ENCODE data around the gene GPS2. TPM values are rescaled to one million over a fixed set of nuclear protein-coding genes. Genes with fewer than 3 reads are reported as not detected.

GPS2 gene
- total RNA-seq, 1 donor from 2014 or later, result 42.1 TPM

DNA sequence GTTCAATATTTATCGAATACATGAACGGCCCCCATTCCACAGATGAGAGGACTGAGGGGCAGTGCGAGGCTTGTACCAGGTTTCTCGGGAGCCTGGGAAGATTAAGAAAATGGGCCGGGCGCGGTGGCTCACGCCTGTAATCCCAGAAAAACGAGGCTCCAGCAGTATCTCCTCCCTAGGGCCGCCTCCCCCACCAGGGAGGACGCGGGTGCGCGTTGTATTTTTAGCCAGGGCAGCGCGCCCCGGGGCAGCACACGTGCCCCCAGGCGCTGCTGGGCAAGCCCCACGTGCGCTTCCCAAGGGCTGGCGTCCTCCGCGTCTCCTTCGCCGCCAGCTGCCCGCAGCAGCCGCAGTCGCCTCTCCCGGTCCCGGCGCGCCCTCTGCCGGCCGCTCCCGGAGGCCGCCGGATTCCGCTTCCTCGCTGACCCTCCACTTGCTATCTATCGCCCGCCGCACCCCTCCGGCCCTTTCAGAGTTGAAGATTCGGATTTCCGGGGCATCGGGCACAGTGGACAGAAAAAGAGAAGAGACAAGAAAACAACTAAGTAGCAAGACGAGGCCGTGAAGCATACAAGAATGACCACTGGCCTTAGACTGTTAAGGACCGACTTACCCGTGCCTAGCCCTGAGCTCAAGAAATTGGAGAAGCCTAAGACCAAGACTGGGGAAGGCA lies 18.8 kb downstream of the GPS2 start:
- Mint-ChIP-seq H3K27ac (no peak overlapping the region), H3K4me3 (peak overlapping the region; percentile 44), H3K9me3 (no peaks in the 10 kb centered on the region), H3K4me1 (peaks cover 25% of the 10 kb centered on the region), H3K27me3 (ENCODE audit: low read depth) (peaks cover 63% of the 10 kb centered on the region), H3K36me3 (no peaks in the 10 kb centered on the region)
- TF ChIP-seq, protein P1, sequence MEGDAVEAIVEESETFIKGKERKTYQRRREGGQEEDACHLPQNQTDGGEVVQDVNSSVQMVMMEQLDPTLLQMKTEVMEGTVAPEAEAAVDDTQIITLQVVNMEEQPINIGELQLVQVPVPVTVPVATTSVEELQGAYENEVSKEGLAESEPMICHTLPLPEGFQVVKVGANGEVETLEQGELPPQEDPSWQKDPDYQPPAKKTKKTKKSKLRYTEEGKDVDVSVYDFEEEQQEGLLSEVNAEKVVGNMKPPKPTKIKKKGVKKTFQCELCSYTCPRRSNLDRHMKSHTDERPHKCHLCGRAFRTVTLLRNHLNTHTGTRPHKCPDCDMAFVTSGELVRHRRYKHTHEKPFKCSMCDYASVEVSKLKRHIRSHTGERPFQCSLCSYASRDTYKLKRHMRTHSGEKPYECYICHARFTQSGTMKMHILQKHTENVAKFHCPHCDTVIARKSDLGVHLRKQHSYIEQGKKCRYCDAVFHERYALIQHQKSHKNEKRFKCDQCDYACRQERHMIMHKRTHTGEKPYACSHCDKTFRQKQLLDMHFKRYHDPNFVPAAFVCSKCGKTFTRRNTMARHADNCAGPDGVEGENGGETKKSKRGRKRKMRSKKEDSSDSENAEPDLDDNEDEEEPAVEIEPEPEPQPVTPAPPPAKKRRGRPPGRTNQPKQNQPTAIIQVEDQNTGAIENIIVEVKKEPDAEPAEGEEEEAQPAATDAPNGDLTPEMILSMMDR (IDR thresholded peaks at IDR 0.05; ENCODE audit: unreplicated experiment), result peak; percentile 87
- DNase-seq (ENCODE audit: low spot score in 2 of 2, unreplicated experiment in 2 of 2), result peak; percentile 79 to 89

DNA sequence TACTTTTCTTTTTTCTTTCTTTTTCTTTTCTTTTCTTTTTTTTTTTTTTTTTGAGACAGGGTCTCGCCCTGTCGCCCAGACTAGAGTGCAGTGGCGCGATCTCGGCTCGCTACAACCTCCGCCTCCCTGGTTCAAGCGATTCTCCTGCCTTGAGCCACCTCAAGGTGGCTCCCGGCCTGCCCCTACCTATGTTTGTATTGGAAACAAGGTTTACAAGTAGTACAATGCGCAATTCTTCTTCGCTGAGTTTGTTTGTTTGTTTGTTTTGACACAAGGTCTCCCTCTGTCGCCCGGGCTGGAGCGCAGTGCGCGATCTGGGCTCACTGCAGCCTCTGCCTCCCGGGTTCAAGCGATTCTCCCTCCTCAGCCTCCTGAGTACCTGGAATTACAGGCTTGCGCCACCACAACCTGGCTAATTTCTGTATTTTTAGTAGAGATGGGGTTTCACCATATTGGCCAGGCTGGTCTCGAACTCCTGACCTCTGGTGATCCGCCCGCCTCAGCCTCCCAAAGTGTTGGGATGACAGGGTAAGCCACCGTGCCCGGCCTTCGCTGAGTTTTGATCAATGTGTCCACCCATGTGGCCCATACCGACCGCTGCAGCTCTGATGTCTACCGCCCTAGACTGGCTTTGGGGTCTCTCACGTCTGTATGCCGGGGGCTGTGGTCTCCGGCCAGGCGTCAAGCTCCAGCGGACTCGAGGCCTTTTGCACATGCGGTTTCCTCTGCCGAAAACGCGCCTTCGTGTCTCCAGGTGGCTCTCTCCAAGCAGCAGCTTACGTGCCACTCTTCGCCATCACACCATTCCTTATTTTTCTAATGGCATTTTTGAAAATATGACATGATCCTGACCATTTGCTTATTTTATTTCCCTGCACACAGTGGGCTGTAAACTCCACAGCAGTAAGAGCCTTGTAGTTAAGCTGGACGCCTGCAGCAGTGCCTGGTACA lies 19.7 kb downstream of the GPS2 start:
- H3K4me3 Mint-ChIP-seq, result peak overlapping the region; percentile 60
- TF ChIP-seq, protein P1 (IDR thresholded peaks at IDR 0.05; ENCODE audit: unreplicated experiment), result no peak
- H3K27me3 Mint-ChIP-seq (ENCODE audit: low read depth), result peaks cover 71% of the 10 kb centered on the region
- DNase-seq (ENCODE audit: low spot score in 2 of 2, unreplicated experiment in 2 of 2), result no peak
- no peaks in the 10 kb centered on the region for H3K36me3 Mint-ChIP-seq
- H3K27ac Mint-ChIP-seq, result no peak overlapping the region
- no peaks in the 10 kb centered on the region for H3K9me3 Mint-ChIP-seq
- H3K4me1 Mint-ChIP-seq, result peaks cover 25% of the 10 kb centered on the region

DNA sequence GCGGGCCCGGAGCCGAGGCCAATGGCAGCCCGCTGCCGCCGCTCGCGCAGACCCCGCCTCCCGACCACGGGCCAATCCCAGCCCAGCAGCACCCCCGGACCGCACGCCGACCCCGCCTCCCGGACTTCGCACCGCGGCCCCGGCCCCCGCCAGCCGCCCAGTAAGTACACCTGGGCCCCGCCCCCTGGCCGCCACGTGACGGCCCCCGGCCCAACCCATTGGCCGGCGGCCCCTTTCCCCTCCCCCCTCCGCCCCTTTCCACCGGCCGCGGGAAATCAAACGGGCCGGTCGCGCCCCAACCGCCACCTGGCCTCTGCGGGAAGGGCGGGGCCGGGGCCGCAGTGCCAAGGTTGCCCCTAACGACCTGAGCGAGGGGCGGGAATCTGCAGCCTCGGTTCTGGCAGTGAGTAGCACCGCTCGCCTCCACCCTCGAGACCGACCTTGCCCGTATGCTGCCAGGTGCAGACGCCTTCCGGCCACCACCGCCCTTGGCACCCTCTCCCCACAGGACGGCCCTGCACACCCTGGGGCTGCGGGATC lies 20.5 kb downstream of the GPS2 start, which contains the start of gene YBX2:
YBX2 (minus strand) TSS at position 26 of the 540 bp plus-strand sequence. CDS start 139 bp downstream, outside the sequence.
- no peaks in the 10 kb centered on the region for H3K9me3 Mint-ChIP-seq
- DNase-seq (ENCODE audit: low spot score in 2 of 2, unreplicated experiment in 2 of 2), result peak; percentile 65 to 81
- H3K27ac Mint-ChIP-seq, result no peak within 1 kb of the TSS
- TF ChIP-seq, protein P1 (IDR thresholded peaks at IDR 0.05; ENCODE audit: unreplicated experiment), result no peak
- H3K4me3 Mint-ChIP-seq, result peak within 1 kb of the TSS; percentile 60
- H3K27me3 Mint-ChIP-seq (ENCODE audit: low read depth), result peaks cover 71% of the 10 kb centered on the region
- peaks cover 25% of the 10 kb centered on the region for H3K4me1 Mint-ChIP-seq
- no peaks in the 10 kb centered on the region for H3K36me3 Mint-ChIP-seq

DNA sequence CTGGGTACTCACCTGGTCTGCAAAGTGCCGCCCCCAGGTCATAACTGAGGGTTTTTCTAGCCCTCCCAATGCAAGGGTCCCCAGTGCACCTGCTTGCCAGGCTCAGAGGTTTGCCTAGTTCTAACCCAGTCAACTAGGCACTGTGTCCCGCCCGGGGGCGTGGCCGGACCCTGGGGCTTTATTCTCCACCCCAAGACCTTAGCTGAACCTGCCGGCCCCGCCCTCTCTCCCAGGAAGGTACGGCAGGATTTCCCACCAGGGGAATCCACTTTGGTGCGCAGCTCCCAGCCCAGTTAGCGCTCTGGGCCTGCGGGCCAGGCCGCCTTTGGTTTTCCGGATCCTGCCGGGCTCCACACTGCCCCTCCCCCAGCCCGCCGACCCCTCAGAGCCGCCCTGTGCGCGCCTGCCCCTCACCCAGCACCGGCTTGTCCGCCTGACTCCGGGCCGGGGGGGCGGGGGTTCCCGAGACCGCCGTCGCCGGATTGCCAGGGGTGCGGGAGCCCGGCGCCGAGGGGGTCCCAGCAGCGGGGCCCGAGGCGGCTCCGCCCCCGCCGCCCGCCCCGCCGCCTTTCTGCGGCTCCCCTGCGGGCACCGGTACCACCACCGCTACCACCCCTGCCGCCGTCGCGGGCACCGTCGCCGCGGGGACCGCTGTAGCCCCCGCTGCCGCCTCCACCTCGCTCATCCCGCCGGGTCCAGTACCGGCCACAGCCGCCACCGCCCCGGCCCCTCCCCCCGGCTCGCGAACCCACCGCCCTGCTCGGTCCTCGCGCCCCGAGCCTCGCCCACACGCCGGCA lies 21.1 kb downstream of the GPS2 start:
- TF ChIP-seq, protein P1 (IDR thresholded peaks at IDR 0.05; ENCODE audit: unreplicated experiment), result no peak
- DNase-seq (ENCODE audit: low spot score in 2 of 2, unreplicated experiment in 2 of 2), result no peak
- H3K4me3 Mint-ChIP-seq, result peak overlapping the region; percentile 47
- H3K36me3 Mint-ChIP-seq, result no peaks in the 10 kb centered on the region
- H3K27me3 Mint-ChIP-seq (ENCODE audit: low read depth), result peaks cover 68% of the 10 kb centered on the region
- no peaks in the 10 kb centered on the region for H3K9me3 Mint-ChIP-seq
- peaks cover 25% of the 10 kb centered on the region for H3K4me1 Mint-ChIP-seq
- no peak overlapping the region for H3K27ac Mint-ChIP-seq

DNA sequence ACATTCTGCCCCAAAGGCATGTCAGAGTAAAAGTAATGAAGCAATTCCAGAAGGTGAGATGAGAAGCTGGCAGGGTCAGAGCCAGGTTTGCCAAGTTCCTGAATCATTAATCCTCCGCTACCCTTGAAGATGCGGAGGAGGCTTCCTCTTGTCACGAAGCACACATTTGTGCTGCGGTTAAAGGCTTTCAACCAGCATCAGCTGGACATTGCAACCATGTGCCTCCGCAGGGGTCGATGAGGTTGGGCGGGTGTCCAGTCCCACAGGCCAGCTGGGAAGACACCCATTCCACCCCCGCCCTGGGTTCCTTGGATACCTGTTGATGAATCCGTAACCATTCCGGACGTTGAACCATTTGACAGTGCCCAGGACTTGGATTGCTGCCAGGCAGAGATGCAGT lies 22.0 kb downstream of the GPS2 start:
- H3K9me3 Mint-ChIP-seq, result no peaks in the 10 kb centered on the region
- H3K4me1 Mint-ChIP-seq, result peaks cover 25% of the 10 kb centered on the region
- no peak for DNase-seq (ENCODE audit: low spot score in 2 of 2, unreplicated experiment in 2 of 2)
- H3K4me3 Mint-ChIP-seq, result peak overlapping the region; percentile 47
- TF ChIP-seq, protein P1 (IDR thresholded peaks at IDR 0.05; ENCODE audit: unreplicated experiment), result no peak
- H3K27ac Mint-ChIP-seq, result no peak overlapping the region
- no peaks in the 10 kb centered on the region for H3K36me3 Mint-ChIP-seq
- H3K27me3 Mint-ChIP-seq (ENCODE audit: low read depth), result peaks cover 65% of the 10 kb centered on the region

Data from mesothelial cell of epicardium (in vitro differentiated cells).